Thyroid gland (tissue), 4 donors: ENCODE results near the gene SKOR2.

Source experiments
- CTCF ChIP-seq, 6 experiments: fragments of 200-600 bp in 3 of 6; fragments of 450-650 bp in 3 of 6; sonication (generic) in 3 of 6; IDR thresholded peaks; one replicate each; pipeline ENCODE4 v1.5.1; 2016 to 2019; ENCODE audit warnings: antibody characterized with exemption in 6 of 6, mild to moderate bottlenecking in 2 of 6, inconsistent platforms in 1 of 6, moderate library complexity in 1 of 6
- POLR2A ChIP-seq, 2 donors: fragments of 450-650 bp; IDR thresholded peaks; one replicate each; pipeline ENCODE4 v1.6.1; 2017; ENCODE audit warnings: antibody characterized with exemption in 2 of 2, mild to moderate bottlenecking in 2 of 2, moderate library complexity in 1 of 2

GRCh38 chr18:47284721-47285395, 33.4 kb upstream of the SKOR2 start:
- no peak for TF ChIP-seq CTCF (IDR thresholded peaks at IDR 0.05)
- TF ChIP-seq POLR2A (IDR thresholded peaks at IDR 0.05): no peak
